HCT116 (cell line): ENCODE data around the gene FGF14. TPM values are rescaled to one million over a fixed set of nuclear protein-coding genes. Genes with fewer than 3 reads are reported as not detected.

ENCODE experiments used
- ATAC-seq: fragments of 200-7000 bp; cut with Tn5 transposase; 2 replicates; pipeline ENCODE4 v1.9.1; 2020; ENCODE audit warnings: mild to moderate bottlenecking, moderate library complexity
- BruUV-seq: library from RNA; stranded (reverse); fragments of 400-500 nt; replicated peaks from 2 replicates; lab custom pipeline; 2021; lab: Mats Ljungman, UMichigan
- CTCF ChIA-PET: fragments of 300-600 bp; sonication (Branson Sonifier 250); formaldehyde crosslinking; loops from one replicate; lab custom pipeline; 2021; ENCODE audit warnings: antibody characterized with exemption; lab: Charles Lee
- POLR2A ChIA-PET: fragments of 300-600, 350-600 bp; sonication (Branson Sonifier 250); formaldehyde crosslinking; loops from one replicate; lab custom pipeline; 2021; ENCODE audit warnings: antibody characterized with exemption; lab: Charles Lee
- RAD21 ChIA-PET, 2 experiments: fragments of 300-600 bp; sonication (Branson Sonifier 250); formaldehyde crosslinking; loops; one replicate each; lab custom pipeline; 2023; ENCODE audit warnings: low total read pairs in 2 of 2; ENCODE audit not compliant: uncharacterized antibody in 2 of 2, unreplicated experiment in 2 of 2, low non-redundant PET in 1 of 2; lab: Charles Lee
- DNase-seq: peaks from one replicate; pipeline ENCODE4 v3.0.0-alpha.2; 2010; ENCODE audit warnings: low read depth, low spot score
- H2AFZ ChIP-seq: fragments of 200-600 bp; shearing (Covaris generic), sonication (generic); 2 replicates; pipeline ENCODE4 v1.6.1; 2017; ENCODE audit warnings: low read depth, mixed run types, mixed read lengths, antibody characterized with exemption, low read length; ENCODE audit not compliant: poor library complexity, severe bottlenecking
- H3K27ac ChIP-seq: 2 replicates; pipeline ENCODE4 v1.5.1; 2012; ENCODE audit warnings: low read depth, low read length
- H3K27me3 ChIP-seq: fragments of 200-600 bp; sonication (generic); 2 replicates; pipeline ENCODE4 v1.6.1; 2016; ENCODE audit warnings: mixed run types, low read length, mixed read lengths; ENCODE audit not compliant: insufficient read depth
- H3K36me3 ChIP-seq, 2 experiments: fragments of 200-500 bp in 1 of 2; fragments of 200-600 bp in 1 of 2; sonication (Bioruptor generic) in 1 of 2; sonication (generic) in 1 of 2; 2 replicates each; pipeline versions ENCODE4 v1.5.1 to v1.6.1; 2014 to 2016; ENCODE audit warnings: low read length in 2 of 2, inconsistent platforms in 1 of 2, mixed read lengths in 1 of 2, mixed run types in 1 of 2; ENCODE audit not compliant: insufficient read depth in 2 of 2, control insufficient read depth in 1 of 2
- H3K4me1 ChIP-seq, 2 experiments: fragments of 200-600 bp in 1 of 2; sonication (generic) in 1 of 2; 2 replicates each; pipeline versions ENCODE4 v1.5.1 to v1.6.1; 2012 to 2017; ENCODE audit warnings: low read length in 2 of 2, inconsistent platforms in 1 of 2, mild to moderate bottlenecking in 1 of 2, mixed read lengths in 1 of 2, mixed run types in 1 of 2, moderate library complexity in 1 of 2; ENCODE audit not compliant: insufficient read depth in 2 of 2, control insufficient read depth in 1 of 2
- H3K4me2 ChIP-seq: fragments of 200-600 bp; sonication (generic); 2 replicates; pipeline ENCODE4 v1.6.1; 2017; ENCODE audit warnings: mixed run types, low read length, mixed read lengths
- H3K4me3 ChIP-seq, 2 experiments: fragments of 200-600 bp in 1 of 2; sonication (generic) in 1 of 2; replicated peaks in 1 of 2; 2 replicates each; pipeline ENCODE4 v1.5.1; 2011 to 2016; ENCODE audit warnings: low read length in 2 of 2, control low read depth in 1 of 2, low read depth in 1 of 2, mild to moderate bottlenecking in 1 of 2, mixed read lengths in 1 of 2, mixed run types in 1 of 2
- H3K79me2 ChIP-seq: fragments of 200-600 bp; sonication (generic); 2 replicates; pipeline ENCODE4 v1.6.1; 2017; ENCODE audit warnings: mild to moderate bottlenecking, mixed run types, low read length, moderate library complexity, mixed read lengths; ENCODE audit not compliant: insufficient read depth
- H3K9ac ChIP-seq: fragments of 200-600 bp; sonication (generic); 2 replicates; pipeline ENCODE4 v1.6.1; 2016; ENCODE audit warnings: low read length, mixed read lengths
- H3K9me2 ChIP-seq: fragments of 200-600 bp; sonication (generic), shearing (Covaris generic); 2 replicates; pipeline ENCODE4 v1.6.1; 2017; ENCODE audit warnings: mixed run types, mild to moderate bottlenecking, moderate library complexity; ENCODE audit not compliant: insufficient read depth
- H3K9me3 ChIP-seq, 2 experiments: fragments of 200-500 bp in 1 of 2; fragments of 200-600 bp in 1 of 2; sonication (Bioruptor generic) in 1 of 2; sonication (generic) in 1 of 2; 2 replicates each; pipeline ENCODE4 v1.6.1; 2014 to 2017; ENCODE audit warnings: low read length in 2 of 2, mixed read lengths in 2 of 2, inconsistent platforms in 1 of 2, low read depth in 1 of 2, mild to moderate bottlenecking in 1 of 2, mixed run types in 1 of 2, moderate library complexity in 1 of 2; ENCODE audit not compliant: control insufficient read depth in 1 of 2, insufficient read depth in 1 of 2
- H4K20me1 ChIP-seq: fragments of 200-600 bp; sonication (generic), shearing (Covaris generic); 2 replicates; pipeline ENCODE4 v1.6.1; 2017; ENCODE audit warnings: mixed run types, mild to moderate bottlenecking, moderate library complexity; ENCODE audit not compliant: insufficient read depth
- CTCF ChIP-seq, 3 experiments: fragments of 200-600 bp in 1 of 3; sonication (generic) in 1 of 3; IDR thresholded peaks in 2 of 3; conservative IDR thresholded peaks in 1 of 3; 2 replicates each; pipeline ENCODE4 v1.5.1; 2012 to 2017; ENCODE audit warnings: low read depth in 2 of 3, low read length in 2 of 3, antibody characterized with exemption in 1 of 3, borderline replicate concordance in 1 of 3, control low read depth in 1 of 3, mild to moderate bottlenecking in 1 of 3, mixed read lengths in 1 of 3, mixed run types in 1 of 3, moderate library complexity in 1 of 3; ENCODE audit not compliant: insufficient read depth in 1 of 3
- ELF1 ChIP-seq: IDR thresholded peaks from 2 replicates; pipeline ENCODE4 v1.6.1; 2012; ENCODE audit warnings: low read depth, borderline replicate concordance
- EZH2 ChIP-seq: fragments of 200-600 bp; sonication (generic); IDR thresholded peaks from 2 replicates; pipeline ENCODE4 v1.6.1; 2017; ENCODE audit warnings: antibody characterized with exemption, mixed run types
- EZH2phosphoT487 ChIP-seq: fragments of 200-600 bp; IDR thresholded peaks from 2 replicates; pipeline ENCODE4 v1.6.1; 2018; ENCODE audit warnings: antibody characterized with exemption, borderline replicate concordance
- FOSL1 ChIP-seq: IDR thresholded peaks from 2 replicates; pipeline ENCODE4 v1.6.1; 2012; ENCODE audit warnings: low read depth
- JUND ChIP-seq: IDR thresholded peaks from 2 replicates; pipeline ENCODE4 v1.6.1; 2012
- REST ChIP-seq: IDR thresholded peaks from 2 replicates; pipeline ENCODE4 v1.6.1; 2012; ENCODE audit warnings: low read depth
- SRF ChIP-seq: IDR thresholded peaks from 2 replicates; pipeline ENCODE4 v1.6.1; 2012; ENCODE audit warnings: low read depth
- YY1 ChIP-seq: IDR thresholded peaks from 2 replicates; pipeline ENCODE4 v1.6.1; 2011; ENCODE audit warnings: low read length, low read depth, moderate library complexity, mild to moderate bottlenecking; ENCODE audit not compliant: insufficient replicate concordance; ENCODE audit errors: extremely low read depth
- ZFX ChIP-seq: fragments of 450-650 bp; IDR thresholded peaks from 2 replicates; pipeline ENCODE4 v1.6.1; 2017
- ZNF274 ChIP-seq: fragments of 200-500 bp; sonication (Bioruptor generic); IDR thresholded peaks from 2 replicates; pipeline ENCODE4 v1.6.1; 2014; ENCODE audit warnings: mild to moderate bottlenecking, low read depth, low read length, inconsistent platforms
- intact Hi-C: fragments of 100-400 bp; cut with micrococcal nuclease; formaldehyde crosslinking; loops from 2 replicates; pipeline ENCODE4 v1.10.0; 2022
- total RNA-seq: library from RNA; stranded (reverse); gene quantifications from one replicate; pipeline ENCODE4 v1.2.1, GENCODE V29; 2021; ENCODE audit not compliant: unreplicated experiment

The FGF14 gene
- total RNA-seq, 1 experiment from 2014 or later = not detected

- no peak overlapping the region for H2AFZ ChIP-seq
- intact Hi-C loops = no loop called here
- no peaks in the 10 kb centered on the region for H3K27me3 ChIP-seq
- H3K79me2 ChIP-seq = no peaks in the 10 kb centered on the region
- H3K4me2 ChIP-seq = no peak overlapping the region
- no peaks in the 10 kb centered on the region for H3K9me3 ChIP-seq
- H3K4me1 ChIP-seq = no peaks in the 10 kb centered on the region
- ChIA-PET POLR2A (no interaction called here), CTCF (no interaction called here), RAD21 (no interaction called here)
- no peaks in the 10 kb centered on the region for H3K9me2 ChIP-seq
- BruUV-seq = no TSS peak
- H4K20me1 ChIP-seq = no peaks in the 10 kb centered on the region
- TF ChIP-seq SRF = no peak
- no peak for TF ChIP-seq REST
- TF ChIP-seq ZNF274 = no peak
- TF ChIP-seq FOSL1 = no peak
- TF ChIP-seq JUND = no peak
- TF ChIP-seq ELF1 = no peak
- TF ChIP-seq YY1 = no peak
- TF ChIP-seq EZH2phosphoT487 = no peak
- no peak for TF ChIP-seq EZH2
- no peak for TF ChIP-seq ZFX
- TF ChIP-seq CTCF (IDR thresholded peaks at IDR 0.05 in 2 of 3, conservative IDR thresholded peaks at IDR 0.05 in 1 of 3; ENCODE audit: borderline replicate concordance in 1 of 3, insufficient read depth in 1 of 3, low read depth in 2 of 3, low read length in 2 of 3) = no peak
- no peaks in the 10 kb centered on the region for H3K36me3 ChIP-seq
- H3K9ac ChIP-seq = no peak overlapping the region
- no peak overlapping the region for H3K4me3 ChIP-seq
- DNase-seq (no peak), ATAC-seq (no peak)
- no peak overlapping the region for H3K27ac ChIP-seq
Measured at GRCh38 chr13:102300379-102300778, 101.5 kb downstream of the FGF14 start.
